NCI-H187 (cell line): ENCODE data around the gene TOMM34.

Experiments
- DNase-seq, 2 experiments: peaks; one replicate each; lab custom pipeline; 2025; lab: John Stamatoyannopoulos, UW

TOMM34 gene, protein sequence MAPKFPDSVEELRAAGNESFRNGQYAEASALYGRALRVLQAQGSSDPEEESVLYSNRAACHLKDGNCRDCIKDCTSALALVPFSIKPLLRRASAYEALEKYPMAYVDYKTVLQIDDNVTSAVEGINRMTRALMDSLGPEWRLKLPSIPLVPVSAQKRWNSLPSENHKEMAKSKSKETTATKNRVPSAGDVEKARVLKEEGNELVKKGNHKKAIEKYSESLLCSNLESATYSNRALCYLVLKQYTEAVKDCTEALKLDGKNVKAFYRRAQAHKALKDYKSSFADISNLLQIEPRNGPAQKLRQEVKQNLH

DNA sequence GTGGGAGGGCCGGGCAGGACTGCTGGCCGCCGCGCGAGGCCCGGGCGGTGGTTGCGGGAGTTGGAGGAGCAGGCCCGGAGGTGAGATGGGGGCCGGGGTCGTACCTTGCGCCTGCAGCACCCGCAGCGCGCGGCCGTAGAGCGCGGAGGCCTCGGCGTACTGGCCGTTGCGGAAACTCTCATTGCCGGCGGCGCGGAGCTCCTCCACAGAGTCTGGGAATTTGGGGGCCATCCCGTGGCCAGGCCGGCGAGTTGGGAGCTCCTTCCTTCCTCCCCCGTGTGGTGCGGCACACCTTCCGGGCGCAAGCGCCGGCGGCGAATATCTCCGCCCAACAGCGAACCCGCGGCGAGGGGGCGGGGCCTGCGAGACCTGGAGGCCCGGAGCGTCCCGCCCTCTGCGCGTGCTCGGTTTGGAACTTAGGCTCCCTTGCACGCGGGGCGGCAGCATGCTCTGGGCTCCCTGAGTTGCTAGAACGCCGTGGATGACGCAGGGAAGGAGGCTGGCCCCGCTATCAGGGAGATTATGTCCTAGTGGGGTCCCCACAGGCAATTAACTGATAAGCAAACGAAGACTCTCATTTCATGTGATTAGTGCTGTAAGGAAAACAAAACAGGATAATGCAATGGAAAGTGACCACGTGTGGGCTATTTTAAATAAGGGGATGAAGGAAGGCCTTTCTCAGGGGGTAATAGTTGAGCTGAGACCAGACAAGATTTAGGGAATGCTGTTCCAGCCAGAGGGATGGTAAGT lies at the start of gene TOMM34:
TOMM34 (minus strand) TSS at position 295 of the 750 bp plus-strand sequence; CDS start at position 231, 64 bp downstream.
- DNase-seq: peak; percentile 78 to 93

DNA sequence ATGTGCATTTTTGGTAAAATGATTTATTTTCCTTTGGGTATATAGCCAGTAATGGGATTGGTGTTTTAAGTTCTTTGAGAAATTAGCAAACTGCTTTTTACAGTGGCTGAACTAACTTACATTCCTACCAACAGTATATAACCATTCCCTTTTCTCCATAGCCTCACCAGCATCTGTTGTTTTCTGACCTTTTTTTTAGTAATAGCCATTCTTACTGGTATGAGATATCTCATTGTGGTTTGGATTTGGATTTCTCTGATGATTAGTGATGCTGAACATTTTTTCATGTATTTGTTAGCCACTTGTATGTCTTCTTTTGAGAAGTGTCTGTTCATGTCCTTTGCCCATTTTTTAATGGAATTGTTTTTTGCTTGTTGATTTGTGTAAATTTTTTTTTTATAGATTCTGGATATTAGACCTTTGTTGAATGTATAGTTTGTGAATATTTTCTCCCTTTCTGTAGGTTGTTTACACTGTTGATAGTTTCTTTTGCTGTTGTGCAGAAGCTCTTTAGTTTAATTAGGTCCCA lies 48.4 kb upstream of the TOMM34 start:
- DNase-seq: no peak

DNA sequence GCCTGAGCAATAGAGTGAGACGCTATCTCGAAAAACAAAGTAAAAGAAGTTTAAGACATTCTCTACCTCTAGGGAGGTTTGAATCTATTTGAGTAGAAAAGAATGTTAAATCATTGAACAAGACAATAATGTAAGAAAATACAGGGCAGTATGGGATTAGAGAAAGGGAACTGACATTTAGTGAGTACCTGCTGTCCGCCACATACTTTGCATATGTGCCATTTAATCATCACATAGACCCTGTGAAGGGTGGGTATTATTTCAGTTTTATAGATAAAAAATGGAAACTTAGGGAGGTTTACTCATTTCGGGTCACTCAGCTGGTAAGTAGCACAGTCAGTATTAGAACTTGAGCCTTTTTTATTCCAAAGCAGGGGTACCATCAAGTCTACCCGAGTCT lies 37.5 kb upstream of the TOMM34 start:
- no peak for DNase-seq

DNA sequence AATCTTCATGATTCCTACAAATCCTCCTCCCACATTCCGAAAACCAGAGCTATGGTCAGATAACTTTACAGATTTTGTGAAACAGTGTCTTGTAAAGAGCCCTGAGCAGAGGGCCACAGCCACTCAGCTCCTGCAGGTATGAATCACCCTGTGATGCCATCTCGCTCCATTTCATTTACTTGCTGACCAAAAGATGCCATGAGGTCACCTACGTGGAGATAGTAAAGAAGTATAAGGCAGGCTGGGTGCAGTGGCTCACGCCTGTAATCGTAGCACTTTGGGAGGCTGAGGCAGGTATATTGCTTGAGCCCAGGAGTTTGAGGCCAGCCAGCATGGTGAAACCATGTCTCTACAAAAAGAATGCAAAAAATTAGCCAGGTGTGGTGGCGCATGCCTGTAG lies 37.0 kb upstream of the TOMM34 start:
- DNase-seq: no peak

DNA sequence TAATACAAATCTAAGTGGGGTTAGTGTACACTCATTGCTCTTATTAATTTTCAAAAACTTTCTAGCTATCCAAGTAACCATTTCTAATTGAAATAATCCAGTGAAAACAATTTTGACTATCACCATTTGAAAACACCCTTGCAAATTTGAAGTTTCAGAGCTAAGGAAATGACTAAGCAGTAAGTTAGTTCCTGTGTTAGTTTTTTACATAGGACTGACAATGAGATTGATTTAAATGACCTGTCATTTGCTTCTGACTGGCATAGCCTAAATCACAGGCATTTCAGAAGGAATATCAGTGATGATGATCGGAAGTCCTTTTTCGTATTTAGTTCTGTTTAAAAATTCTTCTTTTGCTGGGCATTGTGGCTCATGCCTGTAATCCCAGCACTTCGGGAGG lies 33.1 kb upstream of the TOMM34 start:
- no peak for DNase-seq

DNA sequence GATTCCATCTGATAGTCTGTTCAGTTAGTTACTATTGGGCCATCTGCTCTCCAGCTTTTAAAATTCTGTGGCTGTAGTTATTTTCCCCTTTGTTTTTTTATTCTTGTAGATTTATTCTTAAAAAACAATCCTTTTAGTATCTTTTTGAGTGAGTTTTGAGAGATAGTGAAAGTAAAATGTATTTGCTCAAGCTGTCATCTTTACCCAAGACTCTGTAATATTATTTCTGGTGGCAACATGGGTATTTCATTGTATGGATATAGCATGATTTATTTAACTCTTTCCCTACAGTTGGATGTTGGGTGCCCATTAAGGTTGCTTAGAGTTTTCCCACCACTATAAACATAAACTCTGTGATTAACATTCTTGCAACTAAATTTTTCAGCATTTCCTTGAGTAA lies 30.8 kb upstream of the TOMM34 start:
- no peak for DNase-seq

DNA sequence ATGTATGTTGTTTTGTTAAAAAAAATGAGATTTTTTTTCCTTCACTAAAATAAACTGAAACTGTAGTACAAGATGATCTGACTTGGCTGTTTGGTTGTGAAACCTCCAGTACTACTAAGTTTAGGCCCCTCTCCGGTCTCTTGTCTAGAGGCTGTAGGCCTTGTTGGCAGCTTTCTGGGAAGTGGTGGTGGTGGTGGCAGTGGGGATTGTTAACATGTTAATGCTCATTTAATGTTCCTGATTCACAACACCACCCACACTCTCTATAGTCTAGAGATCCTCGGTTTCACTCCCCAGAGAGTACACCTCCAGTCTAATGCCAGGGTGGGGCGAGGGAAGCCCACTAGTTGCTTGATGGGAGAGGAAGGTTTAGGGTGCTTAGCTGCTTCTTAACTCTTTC lies 30.2 kb upstream of the TOMM34 start:
- no peak for DNase-seq

DNA sequence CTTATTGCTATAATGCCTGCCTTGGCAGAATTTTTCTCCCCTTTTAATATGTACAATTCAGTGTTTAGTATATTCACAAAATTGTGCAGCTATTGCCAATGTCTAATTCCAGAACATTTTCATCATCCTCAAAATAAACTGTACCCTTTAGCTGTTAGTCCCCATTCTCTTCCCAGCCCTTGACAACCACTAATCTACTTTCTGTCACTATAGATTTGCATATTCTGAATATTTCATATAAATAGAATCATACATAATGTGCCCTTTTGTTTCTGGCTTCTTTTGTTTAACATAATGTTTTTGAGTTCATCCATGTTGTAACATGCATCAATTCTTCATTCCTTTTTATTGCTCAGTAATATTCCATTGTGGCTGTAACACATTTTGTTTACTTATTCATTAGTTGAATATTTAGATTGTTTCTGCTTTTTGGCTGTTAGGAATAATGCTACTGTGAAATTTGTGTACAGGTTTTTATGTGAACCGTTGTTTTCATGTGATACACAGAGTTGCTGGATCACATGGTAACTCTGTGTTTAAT lies 28.5 kb upstream of the TOMM34 start:
- no peak for DNase-seq

DNA sequence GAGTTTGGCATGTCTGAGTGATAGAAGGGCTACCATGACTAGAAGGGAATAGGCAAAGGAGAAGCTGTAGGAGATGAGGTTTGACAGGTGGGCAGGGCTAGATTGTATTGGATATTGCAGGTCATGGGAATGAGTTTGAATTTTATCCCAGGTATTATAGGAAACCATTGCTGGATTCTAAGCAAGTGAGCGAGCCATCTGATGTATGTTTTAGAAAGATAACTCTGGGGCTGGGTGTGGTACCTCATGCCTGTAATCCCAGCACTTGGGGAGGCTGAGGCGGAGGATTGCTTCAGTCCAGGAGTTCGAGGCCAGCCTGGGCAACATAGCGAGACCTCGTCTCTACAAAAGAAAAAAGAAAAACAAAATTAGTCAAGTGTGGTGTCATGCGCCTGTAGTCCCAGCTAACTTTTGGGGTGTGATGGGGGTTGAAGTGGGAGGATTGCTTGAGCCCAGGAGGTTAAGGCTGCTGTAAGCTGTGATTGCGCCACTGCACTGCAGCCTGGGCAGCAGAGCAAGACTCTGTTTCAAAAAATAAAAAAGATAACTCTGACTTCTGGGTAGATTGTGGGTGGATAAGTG lies 23.0 kb upstream of the TOMM34 start:
- no peak for DNase-seq

DNA sequence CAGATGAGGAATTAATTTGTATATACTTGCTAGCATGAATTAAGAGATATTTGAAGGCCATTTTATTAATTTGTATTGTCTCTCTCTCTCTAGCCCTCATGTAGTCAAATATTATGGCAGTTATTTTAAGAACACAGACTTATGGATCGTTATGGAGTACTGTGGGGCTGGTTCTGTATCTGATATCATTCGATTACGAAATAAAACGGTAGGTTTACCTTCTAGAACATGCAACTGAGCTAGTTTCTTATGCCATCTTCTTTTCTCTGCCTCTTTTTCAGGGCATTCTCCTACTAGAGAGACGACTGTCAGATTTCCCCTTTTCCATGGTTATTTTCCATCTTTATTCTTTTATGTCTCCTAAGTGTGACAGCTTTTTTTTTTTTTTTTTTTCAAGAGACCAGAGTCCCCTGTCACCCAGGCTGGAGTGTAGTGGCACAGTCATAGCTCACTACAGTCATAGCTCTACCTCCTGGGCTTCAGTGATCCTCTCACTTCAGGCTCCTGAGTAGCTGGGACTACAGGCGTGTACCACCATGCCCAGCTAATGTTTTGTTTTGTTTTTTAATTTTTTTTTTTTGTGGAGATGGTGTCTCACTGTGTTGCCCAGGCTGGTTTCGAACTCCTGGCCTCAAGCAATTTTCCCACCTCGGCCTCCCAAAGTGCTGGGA lies 21.7 kb upstream of the TOMM34 start:
- no peak for DNase-seq

DNA sequence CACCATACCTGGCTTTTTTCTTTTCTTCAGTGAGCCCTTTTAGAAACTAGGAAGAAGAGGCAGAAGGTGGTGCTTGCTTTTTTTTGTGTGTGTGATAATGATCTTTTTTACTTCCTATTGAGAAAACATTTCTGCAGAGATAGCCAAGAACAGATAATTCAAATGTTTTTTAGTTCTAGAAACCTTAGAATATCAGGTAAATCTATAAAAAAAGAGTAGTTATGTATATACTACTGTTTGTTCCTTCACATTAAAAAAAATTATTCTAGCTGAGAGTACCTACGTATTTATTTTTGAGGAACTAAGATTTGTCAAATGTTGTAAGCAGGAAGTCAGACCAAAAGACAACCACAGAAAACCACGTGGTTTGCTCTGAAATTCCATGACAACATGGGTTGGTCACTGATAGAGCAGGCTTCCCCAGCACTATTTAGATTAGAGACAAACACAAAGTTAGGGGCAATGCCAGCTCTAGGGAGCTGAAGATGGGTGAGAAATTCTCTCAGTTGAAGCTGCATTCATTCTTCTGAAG lies 19.0 kb upstream of the TOMM34 start:
- no peak for DNase-seq

DNA sequence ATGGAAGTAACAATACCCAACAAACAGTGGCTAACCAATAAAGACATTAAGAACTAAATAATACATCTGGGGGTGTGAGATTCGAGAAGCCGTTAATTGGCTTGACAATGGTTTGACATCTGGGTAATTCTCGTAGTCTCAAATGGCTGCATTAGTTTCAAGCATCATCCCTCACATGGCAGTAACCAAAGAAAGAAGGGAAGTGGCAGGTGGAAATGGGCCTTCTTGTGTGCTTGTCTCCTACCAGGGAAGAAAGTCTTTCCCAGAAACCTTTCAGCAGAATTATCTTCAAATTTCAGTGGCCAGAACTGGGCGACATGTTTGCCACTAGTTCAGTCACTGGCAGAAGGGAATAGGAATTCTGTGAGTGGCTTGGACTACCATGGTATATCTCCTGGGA lies 16.5 kb upstream of the TOMM34 start:
- DNase-seq: no peak

DNA sequence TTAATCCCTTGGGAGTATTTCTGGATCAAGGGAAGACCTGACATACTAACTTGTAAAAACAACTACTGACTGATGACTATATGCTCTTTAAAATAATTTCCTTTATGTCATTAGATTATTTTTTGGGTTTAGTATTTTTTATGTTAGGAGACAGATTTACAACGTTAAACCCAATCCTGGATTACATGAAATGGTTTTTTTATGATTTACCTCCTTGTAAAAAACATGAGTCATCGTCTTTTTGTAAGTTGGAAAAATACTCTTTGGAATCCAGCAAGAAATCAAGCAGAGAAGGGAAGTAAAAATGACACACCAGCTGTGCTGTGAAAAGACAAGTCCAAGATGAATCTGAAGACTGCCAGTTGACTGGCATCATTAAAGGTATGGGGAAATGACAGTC lies 12.9 kb upstream of the TOMM34 start:
- DNase-seq: no peak

DNA sequence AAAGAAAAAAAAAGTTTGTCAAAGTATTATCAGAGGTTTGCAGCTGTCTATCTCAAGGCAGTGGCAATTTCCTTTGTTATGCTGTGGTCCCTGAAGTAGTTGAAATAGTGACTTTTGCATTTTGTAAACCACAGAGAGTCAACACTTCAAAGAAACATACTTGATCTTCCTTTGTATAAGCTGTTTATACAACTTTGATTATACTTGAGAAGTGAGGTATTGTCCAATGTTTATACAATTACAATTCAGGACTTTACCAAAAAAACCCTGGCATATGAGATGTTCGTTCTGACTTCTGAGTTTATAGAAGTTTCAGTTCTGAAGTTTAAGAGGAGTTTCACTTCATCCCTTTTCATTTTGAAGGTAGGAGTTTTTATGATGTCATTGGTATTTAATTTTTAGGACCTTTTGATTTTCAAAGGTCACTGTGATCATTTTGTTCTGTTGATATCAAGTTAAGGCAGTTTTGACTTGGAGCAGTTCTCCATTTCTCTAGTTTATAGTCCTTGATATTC lies 10.1 kb upstream of the TOMM34 start:
- no peak for DNase-seq

DNA sequence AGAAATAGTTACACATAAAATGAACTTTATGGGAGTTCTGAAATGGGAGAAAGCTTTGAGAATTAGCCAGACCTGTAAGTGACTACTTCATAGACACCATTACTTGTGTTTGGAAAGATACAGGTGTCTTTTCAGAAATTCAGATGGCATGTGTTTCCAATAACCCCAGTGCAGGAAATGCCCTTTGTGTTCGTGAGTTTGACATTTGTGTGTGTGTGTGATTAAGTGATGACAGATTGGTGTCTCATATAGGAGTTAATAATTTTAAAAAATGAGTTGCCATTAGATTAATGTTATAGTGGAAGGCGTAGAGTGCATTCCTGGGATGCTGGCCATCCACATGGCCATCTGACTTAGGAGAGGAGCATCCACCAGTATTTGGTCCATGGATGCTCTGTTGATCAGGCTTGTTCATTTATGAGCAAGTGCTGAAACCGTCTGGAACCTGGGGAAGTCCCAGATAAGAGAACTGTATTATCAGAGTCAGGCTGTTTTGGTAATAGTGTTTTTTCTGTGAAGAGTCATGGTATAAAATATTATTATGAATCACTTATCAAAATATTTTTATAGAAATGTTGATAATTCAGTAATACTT lies 9.2 kb upstream of the TOMM34 start:
- DNase-seq: no peak

DNA sequence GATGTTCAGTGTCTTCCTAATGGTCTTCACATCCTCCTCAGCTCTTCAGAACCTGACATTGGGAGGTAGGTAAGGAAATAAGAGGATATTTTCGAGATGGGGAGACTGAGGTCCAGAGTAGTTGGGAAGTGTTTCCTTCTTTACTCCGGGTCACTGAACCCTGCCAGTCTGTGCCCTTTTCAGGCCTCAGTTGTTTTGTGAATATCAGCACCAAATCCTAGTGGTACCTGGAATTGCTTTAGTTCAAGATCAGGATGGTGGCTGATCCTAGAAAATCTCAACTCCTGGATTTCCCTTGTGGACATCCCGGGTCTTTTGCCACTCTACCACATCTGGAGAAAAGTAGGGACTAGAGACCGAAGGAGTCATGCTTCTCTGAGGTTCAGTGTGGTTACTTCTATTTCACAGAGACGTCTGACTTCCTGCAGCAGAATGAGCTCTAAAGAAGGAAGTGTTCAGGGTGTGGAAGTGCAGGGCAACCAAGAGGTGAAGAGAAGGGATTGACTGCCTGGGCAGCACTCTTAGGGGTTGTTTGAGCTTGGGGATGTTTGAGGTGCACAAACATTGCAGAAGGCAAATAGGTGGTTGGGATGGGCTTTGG lies 7.1 kb upstream of the TOMM34 start:
- no peak for DNase-seq

DNA sequence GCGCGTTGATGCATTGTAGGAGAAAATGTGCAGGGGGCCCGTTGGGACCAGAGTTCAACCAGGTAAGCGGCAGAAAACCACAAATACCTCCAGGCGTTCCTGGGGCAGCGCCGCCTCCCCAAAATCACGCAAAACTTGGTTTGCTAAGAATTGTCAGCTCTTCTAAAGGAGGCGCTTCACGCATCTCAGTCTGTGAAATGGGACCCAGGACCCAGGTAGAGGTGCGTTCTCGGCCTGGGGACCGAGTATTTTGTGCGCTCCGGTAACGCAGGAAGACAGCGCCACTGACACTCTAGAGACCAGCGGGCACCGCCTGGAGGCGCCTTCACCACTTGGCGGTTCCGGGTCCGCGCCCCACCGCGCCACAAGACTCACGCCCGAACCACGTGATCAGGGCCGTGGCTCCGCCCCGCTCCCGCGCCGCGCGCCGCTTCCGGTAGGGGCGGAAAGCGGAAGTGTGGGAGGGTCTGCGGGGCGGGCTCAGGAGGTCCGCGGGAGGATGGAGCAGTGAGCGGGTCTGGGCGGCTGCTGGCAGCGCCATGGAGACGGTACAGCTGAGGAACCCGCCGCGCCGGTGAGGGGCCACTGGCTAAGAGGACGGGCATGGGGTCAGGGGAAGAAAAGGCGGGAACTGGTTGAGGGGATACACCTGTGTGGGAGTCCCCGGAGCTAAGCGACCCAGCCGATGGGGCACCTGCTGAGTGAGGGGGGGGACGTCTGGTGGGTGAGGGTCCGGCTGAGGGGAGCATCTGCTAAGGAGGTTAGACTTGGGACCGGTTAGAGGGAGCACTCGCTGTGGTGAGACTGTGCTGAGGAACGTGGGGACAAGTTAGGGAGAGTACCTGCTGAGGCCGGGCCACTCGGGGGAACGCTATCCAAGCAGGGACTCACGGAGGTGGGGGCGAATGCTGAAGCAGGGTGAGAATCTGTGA lies 6.1 kb upstream of the TOMM34 start, which contains the start of gene STK4:
STK4 (plus strand) TSS at position 483 of the 932 bp plus-strand sequence; CDS start at position 540, 57 bp downstream.
- DNase-seq: peak; percentile 75 to 85

DNA sequence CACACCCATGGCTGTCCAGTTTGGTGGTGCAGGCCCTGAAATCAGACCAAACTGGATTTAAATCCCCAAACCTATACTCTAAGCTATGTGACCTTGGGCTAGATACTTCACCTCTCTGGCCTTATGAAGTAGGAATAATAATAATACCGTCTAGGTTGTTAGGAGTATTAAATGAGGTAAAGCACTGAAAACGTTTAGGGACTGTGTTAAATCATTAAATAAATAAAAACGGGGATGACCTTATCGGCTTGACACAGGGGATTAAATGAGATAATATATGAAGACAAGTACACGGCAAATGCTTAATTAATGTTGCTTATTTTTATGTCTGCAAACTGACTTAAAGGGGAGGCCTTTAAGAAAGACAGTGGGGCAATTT lies 5.4 kb upstream of the TOMM34 start:
- no peak for DNase-seq
